Coronary artery (tissue), 2 donors: ENCODE measurements around the gene DNAH8.

Experiments
- DNase-seq: peaks from one replicate; pipeline ENCODE4 v3.0.0-alpha.2; 2017; ENCODE audit warnings: low spot score
- H3K27ac ChIP-seq, 2 donors: fragments of 200-600 bp; sonication (generic); one replicate each; pipeline ENCODE4 v1.5.1; 2016 to 2019
- H3K4me3 ChIP-seq: fragments of 200-600 bp; sonication (generic); 2 replicates; pipeline ENCODE4 v1.5.1; 2016; ENCODE audit warnings: mild to moderate bottlenecking, moderate library complexity
- CTCF ChIP-seq: fragments of 200-600 bp; sonication (generic); IDR thresholded peaks from one replicate; pipeline ENCODE4 v1.5.1; 2019; ENCODE audit warnings: antibody characterized with exemption

DNAH8 gene

DNA sequence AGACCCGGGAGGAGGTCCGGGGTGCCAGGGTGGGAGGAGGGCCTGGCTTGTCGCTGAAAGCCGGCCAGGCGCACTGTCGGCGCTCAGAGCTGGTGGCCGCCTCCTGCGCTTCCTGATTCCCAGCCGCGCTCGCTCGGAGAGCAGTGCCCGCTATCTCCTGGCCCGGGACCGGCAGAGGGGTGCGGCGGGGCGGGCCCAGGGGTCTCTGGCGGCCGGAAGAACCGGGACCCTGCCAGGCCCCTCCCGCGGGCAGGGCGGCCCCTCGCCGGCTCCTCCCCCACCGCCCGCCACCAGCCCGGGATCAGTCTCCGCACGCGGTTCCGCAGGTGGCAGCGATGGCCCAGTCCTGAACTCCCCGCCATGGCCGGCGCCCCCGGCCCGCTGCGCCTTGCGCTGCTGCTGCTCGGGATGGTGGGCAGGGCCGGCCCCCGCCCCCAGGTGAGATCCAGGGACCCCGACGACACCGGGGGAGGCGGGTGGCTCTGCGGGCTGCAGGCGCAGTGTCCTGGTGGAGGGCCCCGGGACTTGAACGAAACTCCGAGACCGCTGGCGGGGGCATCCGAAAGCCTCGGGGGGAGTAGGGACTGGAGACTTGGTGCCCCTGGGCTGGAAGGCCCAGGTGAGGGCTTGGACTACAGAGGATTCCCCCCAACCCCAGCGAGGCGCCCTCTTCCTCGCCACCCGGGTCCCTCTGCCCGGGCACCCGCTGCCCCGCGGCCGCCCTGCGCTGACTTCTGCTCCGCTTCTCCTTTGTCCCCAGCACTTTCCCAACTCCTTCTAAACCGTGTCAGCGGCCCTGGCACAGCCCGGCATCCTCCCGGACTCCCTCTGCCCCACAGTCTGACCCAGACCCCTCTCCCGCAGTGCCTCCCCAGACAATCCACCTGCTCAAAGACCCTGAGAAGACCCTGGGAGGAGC lies 333.6 kb downstream of the DNAH8 start, which contains the start of gene GLP1R:
Gene GLP1R (plus strand): TSS at position 301 of the 919 bp plus-strand sequence. CDS start 60 bp downstream, at position 361.
- peak; percentile 62 for DNase-seq
- H3K4me3 ChIP-seq, result peak within 1 kb of the TSS; percentile 63
- no peak within 1 kb of the TSS for H3K27ac ChIP-seq
- no peak for TF ChIP-seq CTCF

- no peak for TF ChIP-seq CTCF
- Histone ChIP-seq H3K4me3 (no peak overlapping the region), H3K27ac (no peak overlapping the region)
- DNase-seq, result peak; percentile 53
These were observed 334.6 kb downstream of the DNAH8 start for GRCh38 chr6:39049575-39050283.

DNA sequence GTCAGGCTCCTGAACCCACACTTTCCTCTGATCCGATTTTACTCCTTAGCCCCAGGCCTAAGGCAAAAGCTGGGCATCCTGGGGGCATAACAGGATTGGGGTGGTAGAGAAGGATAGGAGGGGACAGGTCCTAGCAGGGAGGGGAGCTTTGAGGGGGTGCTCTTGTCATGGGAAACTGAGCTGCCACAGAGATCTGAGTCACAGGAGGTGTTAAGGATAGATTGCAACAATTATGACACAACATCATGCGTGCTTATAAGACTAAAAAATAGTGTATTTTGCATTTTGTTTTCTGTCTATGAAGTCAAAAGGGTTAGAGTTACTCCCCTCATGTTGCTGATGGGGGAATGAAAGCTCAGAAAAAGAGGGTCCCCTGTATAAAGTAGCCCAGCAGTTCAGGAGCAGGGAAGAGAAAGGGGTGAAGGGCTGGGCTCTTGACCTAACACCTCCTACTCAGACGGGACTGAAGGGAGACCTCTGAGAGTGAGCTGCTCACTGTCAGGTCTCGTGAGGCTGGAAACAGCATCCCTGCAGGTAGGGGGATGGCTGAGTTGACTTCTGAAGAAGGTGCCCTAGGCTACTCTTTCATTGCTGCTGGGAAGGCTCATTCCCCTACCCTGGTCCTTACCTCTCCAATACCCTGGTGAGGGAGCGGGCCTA lies 335.5 kb downstream of the DNAH8 start:
- no peak overlapping the region for H3K27ac ChIP-seq

GRCh38 chr6:39051399-39052122 lies 336.4 kb downstream of the DNAH8 start:
- Histone ChIP-seq H3K4me3 (no peak overlapping the region), H3K27ac (no peak overlapping the region)
- no peak for TF ChIP-seq CTCF
- no peak for DNase-seq

More for the DNA sequence above, 335.5 kb downstream of the DNAH8 start:
- no peak overlapping the region for H3K4me3 ChIP-seq
- DNase-seq, result no peak
- TF ChIP-seq CTCF, result no peak

DNA sequence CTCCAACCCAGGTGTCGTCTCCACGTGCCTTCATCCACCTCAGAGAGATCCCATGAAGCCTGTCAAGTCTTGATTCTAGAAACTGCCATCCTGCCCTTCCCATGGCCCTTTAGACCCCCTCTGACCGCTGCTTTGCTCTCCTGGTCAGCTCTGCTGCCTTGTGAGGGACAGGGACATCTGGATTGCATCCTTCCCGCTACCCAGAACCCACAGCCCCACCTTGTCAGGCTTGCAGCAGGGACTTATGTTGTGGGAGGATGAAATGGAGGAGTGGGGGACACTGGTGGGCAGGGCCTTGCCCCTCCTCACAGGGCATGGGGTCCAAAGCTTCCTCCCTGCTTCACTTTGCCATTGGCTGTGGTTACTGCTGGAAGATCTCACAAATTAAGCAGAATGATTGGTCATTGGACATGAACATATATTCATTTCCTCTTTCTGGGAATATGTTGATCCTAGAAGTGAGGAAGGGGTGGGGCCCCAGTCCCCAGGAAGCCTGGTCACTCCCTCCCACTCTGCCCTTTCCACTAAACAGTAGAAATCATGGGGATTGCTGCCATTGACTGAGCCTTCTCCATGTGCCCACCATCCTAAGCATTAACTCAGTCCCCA lies 338.0 kb downstream of the DNAH8 start:
- no peak for DNase-seq
- H3K27ac ChIP-seq, result no peak overlapping the region
- no peak for TF ChIP-seq CTCF
- H3K4me3 ChIP-seq, result no peak overlapping the region
